ENCODE results near the gene NAA38. TPM values are rescaled to one million over a fixed set of nuclear protein-coding genes. Genes with fewer than 3 reads are reported as not detected.

Gene NAA38
- total RNA-seq, 1 donor from 2014 or later = 60.2 TPM

DNA sequence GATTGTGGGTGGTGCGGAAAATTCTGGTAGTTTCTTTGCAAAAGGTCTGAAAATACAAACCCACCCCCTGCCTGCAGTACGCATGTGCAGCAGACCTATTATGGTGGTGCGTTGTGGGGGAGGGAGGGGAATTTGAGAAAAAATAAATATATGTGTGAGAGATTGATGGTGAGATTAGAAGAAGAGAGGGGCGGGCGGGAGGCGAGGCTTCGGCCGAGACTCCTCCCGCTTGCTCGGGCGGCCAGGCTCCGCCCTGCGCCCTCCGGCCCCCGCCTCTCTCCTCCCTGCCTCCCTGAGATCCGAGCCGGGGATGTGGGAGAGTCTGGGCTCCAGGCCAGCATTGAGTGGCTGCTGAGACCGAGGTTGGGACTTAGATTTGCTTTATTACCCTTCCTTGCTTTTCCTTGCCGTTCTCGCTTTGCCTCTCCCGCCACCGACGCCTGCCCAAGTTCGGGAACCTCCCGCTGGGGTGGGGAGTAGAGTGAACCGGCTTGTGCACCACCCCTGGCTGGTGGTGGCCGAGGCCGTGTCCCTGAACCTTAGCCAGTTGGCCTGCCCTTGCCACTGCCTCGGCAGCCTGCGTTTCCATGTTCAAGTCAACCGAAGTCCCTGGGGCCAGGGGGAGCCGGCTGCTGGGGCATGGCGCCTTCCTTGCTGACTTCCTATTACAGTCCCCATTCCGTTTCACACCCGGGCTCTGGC is 30.3 kb upstream of the NAA38 start:
- Histone ChIP-seq H3K9ac (ENCODE audit: low read length) (peak overlapping the region; percentile 80), H3K27me3 (ENCODE audit: insufficient read depth, low read length) (no peaks in the 10 kb centered on the region), H3K36me3 (ENCODE audit: insufficient read depth, low read length) (peaks cover 7% of the 10 kb centered on the region), H3K79me2 (ENCODE audit: insufficient read depth, low read length) (peaks cover 38% of the 10 kb centered on the region), H3K4me3 (ENCODE audit: insufficient read depth, low read depth, low read length) (peak overlapping the region; percentile 71), H3K9me3 (ENCODE audit: insufficient read depth, low read depth, low read length) (no peaks in the 10 kb centered on the region), H3K27ac (ENCODE audit: low read depth, low read length) (peak overlapping the region; percentile 84), H2AFZ (ENCODE audit: low read depth, low read length) (peak overlapping the region; percentile 51), H3K4me2 (ENCODE audit: low read length) (peak overlapping the region; percentile 96), H3K4me1 (ENCODE audit: insufficient read depth, low read length) (peaks cover 35% of the 10 kb centered on the region), H4K20me1 (ENCODE audit: insufficient read depth, low read length) (peaks cover 33% of the 10 kb centered on the region)
- Mint-ChIP-seq H3K27me3 (ENCODE audit: low read depth, unreplicated experiment) (no peaks in the 10 kb centered on the region), H3K4me1 (ENCODE audit: low read depth, unreplicated experiment) (no peaks in the 10 kb centered on the region), H3K36me3 (ENCODE audit: low read depth, unreplicated experiment) (peaks cover 16% of the 10 kb centered on the region), H3K9me3 (ENCODE audit: unreplicated experiment) (no peaks in the 10 kb centered on the region), H3K4me3 (ENCODE audit: unreplicated experiment) (no peak overlapping the region), H3K27ac (ENCODE audit: unreplicated experiment) (no peak overlapping the region)
- DNase-seq (ENCODE audit: low read depth) = peak; percentile 91
- TF ChIP-seq EZH2 (IDR thresholded peaks at IDR 0.05; ENCODE audit: insufficient read depth, low read length) (no peak), CTCF (IDR thresholded peaks at IDR 0.05; ENCODE audit: insufficient read depth, low read depth, low read length) (no peak)
- FAIRE-seq = peak; percentile 92

DNA sequence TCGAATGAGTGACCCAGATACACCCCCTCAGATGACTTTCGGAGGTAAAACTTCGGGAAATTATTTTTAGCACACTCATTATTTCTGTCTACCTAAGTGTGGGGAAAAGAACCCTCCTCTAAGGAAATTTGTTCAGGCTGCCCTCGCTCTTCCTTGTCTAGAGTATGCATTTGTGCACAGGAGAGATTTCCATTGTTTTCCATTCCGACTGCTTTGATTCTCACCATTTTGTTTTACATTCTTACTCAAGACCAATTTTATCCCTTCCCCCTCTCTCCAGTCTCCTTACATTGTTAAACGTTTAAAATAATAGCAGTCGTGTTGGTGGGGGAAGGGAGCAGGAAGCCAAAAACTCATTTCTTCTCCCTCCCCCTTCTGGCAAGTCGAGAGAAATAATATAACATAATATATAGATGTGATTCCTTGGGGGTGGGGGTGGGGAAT is 29.7 kb upstream of the NAA38 start:
- TF ChIP-seq CTCF (IDR thresholded peaks at IDR 0.05; ENCODE audit: insufficient read depth, low read depth, low read length) (no peak), EZH2 (IDR thresholded peaks at IDR 0.05; ENCODE audit: insufficient read depth, low read length) (no peak)
- H2AFZ ChIP-seq (ENCODE audit: low read depth, low read length) = peak overlapping the region; percentile 18
- peaks cover 15% of the 10 kb centered on the region for H3K36me3 Mint-ChIP-seq (ENCODE audit: low read depth, unreplicated experiment)

More for the DNA sequence above, 29.7 kb upstream of the NAA38 start:
- Mint-ChIP-seq H3K4me3 (ENCODE audit: unreplicated experiment) (no peak overlapping the region), H3K27me3 (ENCODE audit: low read depth, unreplicated experiment) (no peaks in the 10 kb centered on the region), H3K27ac (ENCODE audit: unreplicated experiment) (no peak overlapping the region), H3K9me3 (ENCODE audit: unreplicated experiment) (no peaks in the 10 kb centered on the region), H3K4me1 (ENCODE audit: low read depth, unreplicated experiment) (no peaks in the 10 kb centered on the region)
- Histone ChIP-seq H3K9me3 (ENCODE audit: insufficient read depth, low read depth, low read length) (no peaks in the 10 kb centered on the region), H3K9ac (ENCODE audit: low read length) (peak overlapping the region; percentile 87), H3K4me1 (ENCODE audit: insufficient read depth, low read length) (peaks cover 35% of the 10 kb centered on the region), H3K27ac (ENCODE audit: low read depth, low read length) (peak overlapping the region; percentile 84), H4K20me1 (ENCODE audit: insufficient read depth, low read length) (peaks cover 33% of the 10 kb centered on the region), H3K4me3 (ENCODE audit: insufficient read depth, low read depth, low read length) (peak overlapping the region; percentile 71), H3K4me2 (ENCODE audit: low read length) (peak overlapping the region; percentile 96), H3K79me2 (ENCODE audit: insufficient read depth, low read length) (peaks cover 39% of the 10 kb centered on the region), H3K27me3 (ENCODE audit: insufficient read depth, low read length) (no peaks in the 10 kb centered on the region), H3K36me3 (ENCODE audit: insufficient read depth, low read length) (peaks cover 5% of the 10 kb centered on the region)
- DNase-seq (ENCODE audit: low read depth) (no peak), FAIRE-seq (peak; percentile 9)

Measured in astrocyte (in vitro differentiated cells and primary cell).